MCF 10A (cell line): ENCODE measurements around the gene TARDBP. TPM values are rescaled to one million over a fixed set of nuclear protein-coding genes. Genes with fewer than 3 reads are reported as not detected.
A peak's percentile ranks its signal among the peaks of the same experiment; 100 is the strongest.

Experiments used
- BruUV-seq: library from RNA; stranded (reverse); fragments of 400-500 nt; replicated peaks from 2 replicates; lab custom pipeline; 2021; lab: Mats Ljungman, UMichigan
- CTCF ChIA-PET: fragments of 300-600 bp; sonication (Branson Sonifier 250); formaldehyde crosslinking; extraction: SDS; loops from one replicate; lab custom pipeline; 2021; ENCODE audit warnings: antibody characterized with exemption, inconsistent platforms; lab: Yijun Ruan, JAX
- POLR2A ChIA-PET: fragments of 300-600, 350-650 bp; sonication (Branson Sonifier 250); formaldehyde crosslinking; extraction: SDS; loops from one replicate; lab custom pipeline; 2020; ENCODE audit warnings: antibody characterized with exemption, inconsistent platforms; lab: Yijun Ruan, JAX
- DNase-seq: peaks from one replicate; pipeline ENCODE4 v3.0.0-alpha.2; 2018; ENCODE audit not compliant: unreplicated experiment
- H3K27ac Mint-ChIP-seq: one replicate; pipeline ENCODE4 v1.8.0; 2022; ENCODE audit warnings: mild to moderate bottlenecking, low read depth, mixed read lengths; ENCODE audit not compliant: unreplicated experiment
- H3K27me3 Mint-ChIP-seq: one replicate; pipeline ENCODE4 v1.8.0; 2022; ENCODE audit warnings: mixed read lengths; ENCODE audit not compliant: insufficient read depth, unreplicated experiment
- H3K36me3 Mint-ChIP-seq: one replicate; pipeline ENCODE4 v1.8.0; 2022; ENCODE audit warnings: mild to moderate bottlenecking, moderate library complexity, mixed read lengths; ENCODE audit not compliant: insufficient read depth, unreplicated experiment
- H3K4me1 Mint-ChIP-seq: one replicate; pipeline ENCODE4 v1.8.0; 2022; ENCODE audit warnings: mixed read lengths; ENCODE audit not compliant: insufficient read depth, unreplicated experiment
- H3K4me3 Mint-ChIP-seq: one replicate; pipeline ENCODE4 v1.8.0; 2022; ENCODE audit warnings: mild to moderate bottlenecking, moderate library complexity, mixed read lengths; ENCODE audit not compliant: unreplicated experiment
- H3K9me3 Mint-ChIP-seq: one replicate; pipeline ENCODE4 v1.8.0; 2022; ENCODE audit warnings: mixed read lengths; ENCODE audit not compliant: unreplicated experiment
- CTCF ChIP-seq: fragments of 200-600 bp; IDR thresholded peaks from one replicate; pipeline ENCODE4 v1.8.0; 2022; ENCODE audit warnings: antibody characterized with exemption, mild to moderate bottlenecking; ENCODE audit not compliant: unreplicated experiment
- intact Hi-C: fragments of 100-400 bp; cut with micrococcal nuclease; formaldehyde crosslinking; loops from 2 replicates; pipeline ENCODE4 v1.14.1; 2022
- total RNA-seq: library from RNA; stranded (reverse); gene quantifications from 2 replicates; pipeline ENCODE4 v1.2.3, GENCODE V29; 2022

Gene TARDBP
- total RNA-seq, 1 experiment from 2014 or later, result 144 TPM

- Mint-ChIP-seq H3K36me3 (no peaks in the 10 kb centered on the region), H3K27ac (no peak overlapping the region), H3K4me1 (peaks cover 14% of the 10 kb centered on the region), H3K4me3 (no peak overlapping the region), H3K27me3 (no peaks in the 10 kb centered on the region), H3K9me3 (no peaks in the 10 kb centered on the region)
- CTCF ChIA-PET, result interaction anchor here (0.6 to 0.8 kb wide), 4 partner anchors 10 to 1769 kb away, joined by 3 to 6 read pairs (median 4); no protein-coding TSS in a partner anchor
- DNase-seq, result no peak
- intact Hi-C loops, result no loop called here
- TF ChIP-seq CTCF, result no peak
- POLR2A ChIA-PET, result interaction anchor here (0.7 to 1.0 kb wide), 2 partner anchors 38 to 41 kb away, joined by 3 read pairs; partner anchors contain the start of gene TARDBP
- no TSS peak for BruUV-seq
Measured at GRCh38 chr1:10973956-10974881, 38.2 kb upstream of the TARDBP start.

DNA sequence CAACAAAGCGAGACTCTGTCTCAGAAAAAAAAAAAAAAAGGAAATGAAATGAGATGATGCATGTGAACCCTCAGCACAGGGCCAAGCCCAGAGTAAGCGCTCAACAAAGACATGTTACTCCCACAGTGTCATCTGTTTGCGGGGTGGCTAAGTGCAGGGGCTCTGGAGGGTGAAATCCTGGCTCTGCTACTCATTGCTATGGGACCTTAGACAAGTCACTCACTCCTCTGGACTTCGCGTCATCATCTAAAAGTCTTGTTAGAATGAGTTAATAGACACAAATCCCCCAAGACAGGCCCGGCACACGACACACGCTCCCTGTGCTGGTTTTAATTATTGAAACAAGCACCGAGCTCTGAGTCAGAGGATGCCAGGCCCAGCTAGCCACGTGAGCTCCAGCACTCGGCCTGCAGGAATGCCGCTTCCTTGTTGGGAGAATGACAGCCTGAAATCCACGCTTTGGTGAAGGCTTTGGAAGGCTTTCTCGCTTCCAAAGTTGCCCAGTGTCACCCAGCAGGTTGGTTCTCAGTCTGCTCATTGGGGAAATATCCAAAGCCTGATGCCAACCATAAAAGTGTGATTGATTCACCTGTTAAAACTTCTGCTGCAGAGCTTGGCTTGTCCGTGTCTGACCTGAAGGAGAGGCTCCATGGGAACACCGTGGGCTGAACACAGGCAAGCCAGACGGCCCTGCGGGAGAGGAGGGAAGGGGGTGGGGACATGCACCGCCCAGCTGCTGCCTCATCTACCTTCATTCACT lies 36.7 kb upstream of the TARDBP start:
- CTCF ChIA-PET, result interaction anchor here (0.6 to 1.2 kb wide), 5 partner anchors 10 to 462 kb away, joined by 3 to 4 read pairs (median 3); no protein-coding TSS in a partner anchor
- H3K27me3 Mint-ChIP-seq, result no peaks in the 10 kb centered on the region
- H3K4me1 Mint-ChIP-seq, result peaks cover 27% of the 10 kb centered on the region
- TF ChIP-seq CTCF, result no peak
- H3K9me3 Mint-ChIP-seq, result no peaks in the 10 kb centered on the region
- H3K27ac Mint-ChIP-seq, result peak overlapping the region; percentile 49
- H3K4me3 Mint-ChIP-seq, result peak overlapping the region; percentile 46
- BruUV-seq, result no TSS peak
- POLR2A ChIA-PET, result interaction anchor here (0.6 to 2.2 kb wide), 11 partner anchors 9 to 812 kb away, joined by 3 to 23 read pairs (median 3); partner anchors contain the start of gene TARDBP
- intact Hi-C loops, result loop anchor here (5.0 kb wide), 1 partner anchor 37 kb away; the partner anchor contains the start of gene TARDBP
- DNase-seq, result peak; percentile 77
- no peaks in the 10 kb centered on the region for H3K36me3 Mint-ChIP-seq

GRCh38 chr1:10978719-10979118 lies 33.7 kb upstream of the TARDBP start:
- DNase-seq, result no peak
- TF ChIP-seq CTCF, result no peak
- ChIA-PET CTCF (interaction anchor here (1.1 kb wide), 1 partner anchor 35 kb away, joined by 4 read pairs; no protein-coding TSS in a partner anchor), POLR2A (interaction anchor here (0.7 to 3.0 kb wide), 2 partner anchors 34 to 134 kb away, joined by 3 to 18 read pairs; partner anchors contain the start of gene TARDBP)
- intact Hi-C loops, result loop anchor here (5.0 kb wide), 1 partner anchor 34 kb away; the partner anchor contains the start of gene TARDBP
- H3K4me1 Mint-ChIP-seq, result peaks cover 35% of the 10 kb centered on the region
- H3K4me3 Mint-ChIP-seq, result no peak overlapping the region
- H3K27ac Mint-ChIP-seq, result no peak overlapping the region
- H3K9me3 Mint-ChIP-seq, result no peaks in the 10 kb centered on the region
- no peaks in the 10 kb centered on the region for H3K36me3 Mint-ChIP-seq
- no TSS peak for BruUV-seq
- no peaks in the 10 kb centered on the region for H3K27me3 Mint-ChIP-seq
